OCI-LY1 (cell line): ENCODE measurements around the gene C13orf42.

ENCODE experiments used
- EZH2 ChIP-seq: fragments of 200-600 bp; sonication (generic), shearing (Covaris generic); IDR thresholded peaks from 2 replicates; pipeline ENCODE4 v1.8.0; 2017; ENCODE audit warnings: borderline replicate concordance, mixed run types, mild to moderate bottlenecking, antibody characterized with exemption, low read length, moderate library complexity, mixed read lengths
- TF ChIP-seq, protein P1 (sequence below): fragments of 200-600 bp; sonication (generic), shearing (Covaris generic); IDR thresholded peaks from 2 replicates; pipeline ENCODE4 v1.5.1; 2017; ENCODE audit warnings: mild to moderate bottlenecking, antibody characterized with exemption, low read length, moderate library complexity, mixed read lengths

DNA sequence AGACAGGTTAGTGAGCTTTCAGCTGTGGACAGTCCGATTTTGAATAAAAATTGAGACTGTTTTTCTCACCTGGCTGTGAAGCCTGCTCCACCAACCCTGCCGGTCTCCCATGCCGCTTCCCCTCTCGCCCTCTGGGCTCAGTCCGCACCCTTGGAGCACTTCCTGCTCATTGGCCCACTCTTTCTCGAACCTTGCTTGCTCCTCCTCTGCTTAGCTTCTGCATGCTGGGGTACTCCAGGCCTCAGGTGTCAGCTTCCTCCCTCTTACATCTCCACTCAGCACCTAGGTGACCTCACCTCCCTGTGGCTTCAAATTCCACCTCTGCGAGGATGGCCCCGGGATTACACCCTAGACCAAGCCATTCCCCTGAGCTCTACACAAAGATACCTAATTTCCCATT is 39.6 kb downstream of the C13orf42 start:
- TF ChIP-seq, protein P1, sequence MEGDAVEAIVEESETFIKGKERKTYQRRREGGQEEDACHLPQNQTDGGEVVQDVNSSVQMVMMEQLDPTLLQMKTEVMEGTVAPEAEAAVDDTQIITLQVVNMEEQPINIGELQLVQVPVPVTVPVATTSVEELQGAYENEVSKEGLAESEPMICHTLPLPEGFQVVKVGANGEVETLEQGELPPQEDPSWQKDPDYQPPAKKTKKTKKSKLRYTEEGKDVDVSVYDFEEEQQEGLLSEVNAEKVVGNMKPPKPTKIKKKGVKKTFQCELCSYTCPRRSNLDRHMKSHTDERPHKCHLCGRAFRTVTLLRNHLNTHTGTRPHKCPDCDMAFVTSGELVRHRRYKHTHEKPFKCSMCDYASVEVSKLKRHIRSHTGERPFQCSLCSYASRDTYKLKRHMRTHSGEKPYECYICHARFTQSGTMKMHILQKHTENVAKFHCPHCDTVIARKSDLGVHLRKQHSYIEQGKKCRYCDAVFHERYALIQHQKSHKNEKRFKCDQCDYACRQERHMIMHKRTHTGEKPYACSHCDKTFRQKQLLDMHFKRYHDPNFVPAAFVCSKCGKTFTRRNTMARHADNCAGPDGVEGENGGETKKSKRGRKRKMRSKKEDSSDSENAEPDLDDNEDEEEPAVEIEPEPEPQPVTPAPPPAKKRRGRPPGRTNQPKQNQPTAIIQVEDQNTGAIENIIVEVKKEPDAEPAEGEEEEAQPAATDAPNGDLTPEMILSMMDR: no peak
- TF ChIP-seq EZH2: no peak
